ENCODE results near the gene DGKI. TPM values are rescaled to one million over a fixed set of nuclear protein-coding genes. Genes with fewer than 3 reads are reported as not detected.

DGKI gene
- total RNA-seq, 1 experiment from 2014 or later = 0.79 TPM

GRCh38 chr7:137635132-137635531 lies 211.6 kb downstream of the DGKI start:
- no peak for ATAC-seq
- POLR2A ChIA-PET = no interaction called here
- TF ChIP-seq NFATC4 (CRISPR knock-in tag; IDR thresholded peaks at IDR 0.05) = no peak
- Mint-ChIP-seq H3K9me3 (peaks cover 6% of the 10 kb centered on the region; the same call in 1 of the 2 replicates), H3K27ac (no peak overlapping the region), H3K27me3 (ENCODE audit: low read depth) (no peaks in the 10 kb centered on the region; the same call in 1 of the 2 replicates), H3K4me3 (no peak overlapping the region), H3K4me1 (peaks cover 4% of the 10 kb centered on the region; the same call in 1 of the 2 replicates), H3K36me3 (no peaks in the 10 kb centered on the region)
- CTCF ChIA-PET = interaction anchor here (2.5 kb wide), 1 partner anchor 9 kb away, joined by 16 read pairs; no protein-coding TSS in a partner anchor
- DNase-seq (ENCODE audit: low spot score) = no peak

DNA sequence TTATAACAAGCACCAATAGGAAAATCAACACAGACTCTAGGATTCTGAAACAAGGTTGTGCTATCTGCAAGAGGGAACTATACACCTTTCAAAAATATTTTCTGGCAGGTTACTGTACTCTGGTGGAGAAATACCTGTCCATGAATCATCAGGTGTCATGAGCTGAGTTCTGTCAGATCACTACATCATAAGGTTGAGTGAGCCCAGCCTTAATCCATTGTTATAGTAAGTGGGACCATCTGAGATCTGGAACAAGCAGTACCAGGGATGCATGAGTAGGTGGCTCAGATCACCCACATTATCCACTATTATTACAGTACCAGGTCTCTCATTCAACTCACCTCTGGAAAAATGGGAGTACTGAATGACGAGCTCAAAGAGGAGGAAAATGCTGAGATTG lies 212.4 kb downstream of the DGKI start:
- POLR2A ChIA-PET = interaction anchor here (0.5 kb wide), 1 partner anchor 451 kb away, joined by 3 read pairs; no protein-coding TSS in a partner anchor
- no peaks in the 10 kb centered on the region for H3K36me3 Mint-ChIP-seq
- H3K9me3 Mint-ChIP-seq = peaks cover 5% of the 10 kb centered on the region; the same call in 1 of the 2 replicates
- no peak for TF ChIP-seq ETV6 (CRISPR knock-in tag; IDR thresholded peaks at IDR 0.05)
- no peak for DNase-seq (ENCODE audit: low spot score)
- H3K27me3 Mint-ChIP-seq (ENCODE audit: low read depth) = no peaks in the 10 kb centered on the region; the same call in 1 of the 2 replicates
- CTCF ChIA-PET = interaction anchor here (2.5 kb wide), 1 partner anchor 8 kb away, joined by 16 read pairs; no protein-coding TSS in a partner anchor
- peaks cover 4% of the 10 kb centered on the region; the same call in 1 of the 2 replicates for H3K4me1 Mint-ChIP-seq
- no peak for ATAC-seq
- no peak overlapping the region for H3K4me3 Mint-ChIP-seq
- no peak overlapping the region for H3K27ac Mint-ChIP-seq

GRCh38 chr7:137633133-137633532 lies 213.6 kb downstream of the DGKI start:
- POLR2A ChIA-PET = no interaction called here
- Mint-ChIP-seq H3K27ac (no peak overlapping the region), H3K4me1 (peaks cover 4% of the 10 kb centered on the region; the same call in 1 of the 2 replicates)

More at GRCh38 chr7:137633133-137633532, 213.6 kb downstream of the DGKI start:
- CTCF ChIA-PET = no interaction called here
- no peaks in the 10 kb centered on the region; the same call in 1 of the 2 replicates for H3K27me3 Mint-ChIP-seq (ENCODE audit: low read depth)
- no peak for ATAC-seq
- no peaks in the 10 kb centered on the region; the same call in 1 of the 2 replicates for H3K9me3 Mint-ChIP-seq
- no peak for DNase-seq (ENCODE audit: low spot score)
- no peak for TF ChIP-seq PRRX2 (CRISPR knock-in tag; IDR thresholded peaks at IDR 0.05)
- TF ChIP-seq, protein P1, sequence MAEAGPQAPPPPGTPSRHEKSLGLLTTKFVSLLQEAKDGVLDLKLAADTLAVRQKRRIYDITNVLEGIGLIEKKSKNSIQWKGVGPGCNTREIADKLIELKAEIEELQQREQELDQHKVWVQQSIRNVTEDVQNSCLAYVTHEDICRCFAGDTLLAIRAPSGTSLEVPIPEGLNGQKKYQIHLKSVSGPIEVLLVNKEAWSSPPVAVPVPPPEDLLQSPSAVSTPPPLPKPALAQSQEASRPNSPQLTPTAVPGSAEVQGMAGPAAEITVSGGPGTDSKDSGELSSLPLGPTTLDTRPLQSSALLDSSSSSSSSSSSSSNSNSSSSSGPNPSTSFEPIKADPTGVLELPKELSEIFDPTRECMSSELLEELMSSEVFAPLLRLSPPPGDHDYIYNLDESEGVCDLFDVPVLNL (CRISPR knock-in tag; IDR thresholded peaks at IDR 0.05; ENCODE audit: borderline replicate concordance, low read depth) = no peak
- TF ChIP-seq ESRRA (CRISPR knock-in tag; IDR thresholded peaks at IDR 0.05; ENCODE audit: borderline replicate concordance) = no peak
- no peak for TF ChIP-seq ATF2 (CRISPR knock-in tag; IDR thresholded peaks at IDR 0.05; ENCODE audit: borderline replicate concordance, low read depth)
- no peak for TF ChIP-seq ZNF416 (CRISPR knock-in tag; IDR thresholded peaks at IDR 0.05)
- no peak for TF ChIP-seq AFF4 (CRISPR knock-in tag; IDR thresholded peaks at IDR 0.05; ENCODE audit: borderline replicate concordance)
- no peak for TF ChIP-seq TCF7 (CRISPR knock-in tag; IDR thresholded peaks at IDR 0.05; ENCODE audit: low read depth)
- no peak for TF ChIP-seq SMAD4 (CRISPR knock-in tag; IDR thresholded peaks at IDR 0.05)
- H3K4me3 Mint-ChIP-seq = no peak overlapping the region
- H3K36me3 Mint-ChIP-seq = no peaks in the 10 kb centered on the region
